ENCODE results near the gene MRPL36. TPM values are rescaled to one million over a fixed set of nuclear protein-coding genes. Genes with fewer than 3 reads are reported as not detected.
A peak's percentile ranks its signal among the peaks of the same experiment; 100 is the strongest.

The MRPL36 gene
- total RNA-seq, 1 donor from 2014 or later, result 53.5 TPM

GRCh38 chr5:1754531-1755220 is 45.0 kb downstream of the MRPL36 start:
- TF ChIP-seq, protein P1, sequence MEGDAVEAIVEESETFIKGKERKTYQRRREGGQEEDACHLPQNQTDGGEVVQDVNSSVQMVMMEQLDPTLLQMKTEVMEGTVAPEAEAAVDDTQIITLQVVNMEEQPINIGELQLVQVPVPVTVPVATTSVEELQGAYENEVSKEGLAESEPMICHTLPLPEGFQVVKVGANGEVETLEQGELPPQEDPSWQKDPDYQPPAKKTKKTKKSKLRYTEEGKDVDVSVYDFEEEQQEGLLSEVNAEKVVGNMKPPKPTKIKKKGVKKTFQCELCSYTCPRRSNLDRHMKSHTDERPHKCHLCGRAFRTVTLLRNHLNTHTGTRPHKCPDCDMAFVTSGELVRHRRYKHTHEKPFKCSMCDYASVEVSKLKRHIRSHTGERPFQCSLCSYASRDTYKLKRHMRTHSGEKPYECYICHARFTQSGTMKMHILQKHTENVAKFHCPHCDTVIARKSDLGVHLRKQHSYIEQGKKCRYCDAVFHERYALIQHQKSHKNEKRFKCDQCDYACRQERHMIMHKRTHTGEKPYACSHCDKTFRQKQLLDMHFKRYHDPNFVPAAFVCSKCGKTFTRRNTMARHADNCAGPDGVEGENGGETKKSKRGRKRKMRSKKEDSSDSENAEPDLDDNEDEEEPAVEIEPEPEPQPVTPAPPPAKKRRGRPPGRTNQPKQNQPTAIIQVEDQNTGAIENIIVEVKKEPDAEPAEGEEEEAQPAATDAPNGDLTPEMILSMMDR (conservative IDR thresholded peaks at IDR 0.05), result no peak
- H3K4me1 Mint-ChIP-seq (ENCODE audit: unreplicated experiment), result no peaks in the 10 kb centered on the region
- H3K36me3 Mint-ChIP-seq, result peaks cover 3% of the 10 kb centered on the region
- H3K27me3 Mint-ChIP-seq, result peaks cover 12% of the 10 kb centered on the region
- DNase-seq (ENCODE audit: extremely low spot score, unreplicated experiment), result no peak
- H3K9me3 Mint-ChIP-seq, result peaks cover 6% of the 10 kb centered on the region
- H3K27ac Mint-ChIP-seq, result no peak overlapping the region
- no peak overlapping the region for H3K4me3 Mint-ChIP-seq

DNA sequence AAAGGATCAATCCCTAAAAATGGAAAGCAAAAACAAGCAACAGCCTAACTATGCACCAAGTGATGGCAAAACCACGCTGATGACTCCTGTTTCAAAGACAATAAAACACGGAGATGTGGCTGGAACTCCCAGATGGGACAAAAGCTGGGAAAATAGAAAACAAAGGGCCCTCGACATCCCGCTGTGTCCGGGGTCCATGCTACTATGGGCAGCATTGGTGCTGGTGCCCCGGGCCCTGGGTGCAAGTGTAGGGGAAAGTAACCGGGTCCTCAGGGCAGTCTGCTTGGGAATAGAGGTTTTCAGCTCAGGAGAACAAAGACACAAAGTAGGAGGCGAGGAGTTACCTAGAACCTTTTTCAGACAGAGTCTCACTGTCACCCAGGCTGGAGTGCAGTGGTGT is 46.1 kb downstream of the MRPL36 start:
- Mint-ChIP-seq H3K9me3 (peaks cover 3% of the 10 kb centered on the region), H3K4me1 (ENCODE audit: unreplicated experiment) (no peaks in the 10 kb centered on the region), H3K27ac (no peak overlapping the region), H3K27me3 (peaks cover 12% of the 10 kb centered on the region), H3K4me3 (no peak overlapping the region), H3K36me3 (peaks cover 3% of the 10 kb centered on the region)
- TF ChIP-seq, protein P1 (conservative IDR thresholded peaks at IDR 0.05), result no peak
- peak; percentile 48 for DNase-seq (ENCODE audit: extremely low spot score, unreplicated experiment)

- Mint-ChIP-seq H3K4me3 (no peak overlapping the region), H3K27ac (no peak overlapping the region), H3K4me1 (ENCODE audit: unreplicated experiment) (no peaks in the 10 kb centered on the region), H3K9me3 (no peaks in the 10 kb centered on the region), H3K27me3 (peaks cover 13% of the 10 kb centered on the region), H3K36me3 (no peaks in the 10 kb centered on the region)
- DNase-seq (ENCODE audit: extremely low spot score, unreplicated experiment), result no peak
- TF ChIP-seq, protein P1 (conservative IDR thresholded peaks at IDR 0.05), result no peak
These were observed 46.8 kb downstream of the MRPL36 start for GRCh38 chr5:1752881-1753280.

DNA sequence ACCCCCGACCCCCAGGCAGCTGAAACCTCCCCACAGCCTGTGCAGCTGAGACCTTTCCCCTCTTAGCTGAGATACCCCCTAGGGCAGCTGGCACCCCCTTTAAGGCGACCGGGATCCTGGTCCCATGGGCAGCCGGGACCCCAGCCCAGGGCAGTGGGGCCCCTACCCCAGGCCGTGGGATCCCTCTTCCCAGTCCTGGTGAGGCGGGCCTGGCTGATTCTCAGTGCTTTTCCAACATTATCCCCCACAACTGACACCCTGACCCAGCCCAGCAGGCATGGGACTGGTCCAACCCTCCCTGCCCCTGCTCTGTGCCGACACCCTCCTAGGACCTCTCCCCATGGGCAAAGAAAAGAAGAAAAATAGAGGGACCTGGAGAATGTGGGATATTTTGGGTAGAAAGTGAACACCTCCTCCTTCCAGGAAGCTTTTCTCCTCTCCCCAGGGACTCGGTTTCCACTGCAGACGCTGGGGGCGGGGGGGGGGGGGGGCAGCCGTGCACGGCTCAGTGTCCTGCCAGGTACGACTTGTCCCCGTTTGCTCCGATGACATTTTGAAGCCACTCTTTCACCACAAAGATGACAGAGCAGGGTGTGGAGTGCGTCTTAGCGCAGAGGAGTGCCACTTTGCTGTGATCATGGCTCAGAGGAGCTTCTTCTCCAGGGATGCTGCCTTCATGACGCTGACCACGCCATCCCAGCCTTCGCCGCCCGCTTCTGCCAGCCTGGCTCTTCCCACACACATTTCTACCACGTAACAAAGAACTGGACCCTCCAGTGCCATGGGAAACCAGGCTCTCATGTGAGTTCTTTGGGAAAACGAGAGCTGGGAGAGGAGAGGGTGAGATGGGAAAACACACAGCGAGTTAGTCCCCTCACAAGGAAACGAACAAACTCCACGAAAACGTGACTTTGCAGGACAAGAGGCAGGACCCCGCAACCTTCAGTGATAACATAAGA is 47.5 kb downstream of the MRPL36 start:
- Mint-ChIP-seq H3K27ac (no peak overlapping the region), H3K4me1 (ENCODE audit: unreplicated experiment) (no peaks in the 10 kb centered on the region), H3K27me3 (peaks cover 14% of the 10 kb centered on the region), H3K4me3 (no peak overlapping the region), H3K36me3 (no peaks in the 10 kb centered on the region), H3K9me3 (no peaks in the 10 kb centered on the region)
- TF ChIP-seq, protein P1 (conservative IDR thresholded peaks at IDR 0.05), result no peak
- peak; percentile 10 for DNase-seq (ENCODE audit: extremely low spot score, unreplicated experiment)

DNA sequence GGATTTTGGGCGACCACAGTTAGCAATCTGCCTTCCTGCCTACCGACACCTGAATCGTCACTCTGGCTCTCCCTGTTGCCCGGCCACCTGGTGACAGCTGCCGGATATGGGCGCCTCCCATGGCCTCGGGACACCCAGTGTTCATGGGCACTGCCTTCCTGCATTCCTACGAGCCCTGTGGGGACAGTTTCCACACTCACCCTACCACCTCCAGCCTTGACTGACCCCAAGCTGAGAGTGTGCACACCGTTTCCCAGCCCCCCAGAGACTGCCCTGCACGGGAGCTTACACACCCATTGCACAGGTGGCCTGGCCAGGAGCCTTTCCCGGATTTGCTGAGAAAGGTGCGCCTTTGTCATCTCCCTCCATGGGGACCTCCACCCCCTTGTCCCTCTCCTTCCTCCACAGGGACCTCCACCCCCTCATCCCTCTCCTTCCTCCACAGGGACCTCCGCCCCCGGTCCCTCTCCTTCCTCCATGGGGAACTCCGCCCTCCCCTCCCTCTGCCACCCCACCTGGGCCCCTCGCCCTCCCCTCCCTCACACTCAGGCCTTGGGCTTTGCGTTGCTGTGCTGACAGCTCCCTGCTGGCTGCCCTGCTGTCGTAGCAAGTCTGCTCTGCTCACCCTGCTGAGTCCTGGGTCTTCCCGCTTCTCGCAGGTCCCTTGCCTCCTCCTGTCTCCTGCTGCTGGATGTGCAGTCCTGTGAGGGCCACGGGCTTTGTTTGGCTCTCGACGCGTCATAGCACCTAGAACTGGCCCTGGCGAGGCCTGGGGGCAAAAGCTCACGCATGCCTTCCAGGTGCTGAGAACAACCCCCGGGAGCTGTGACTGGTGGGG is 48.4 kb downstream of the MRPL36 start:
- DNase-seq (ENCODE audit: extremely low spot score, unreplicated experiment), result peak; percentile 64
- H3K27ac Mint-ChIP-seq, result no peak overlapping the region
- no peaks in the 10 kb centered on the region for H3K9me3 Mint-ChIP-seq
- peaks cover 14% of the 10 kb centered on the region for H3K27me3 Mint-ChIP-seq
- no peaks in the 10 kb centered on the region for H3K36me3 Mint-ChIP-seq
- no peak overlapping the region for H3K4me3 Mint-ChIP-seq
- TF ChIP-seq, protein P1 (conservative IDR thresholded peaks at IDR 0.05), result no peak
- no peaks in the 10 kb centered on the region for H3K4me1 Mint-ChIP-seq (ENCODE audit: unreplicated experiment)
